HG03378 (cell line): ENCODE results near the gene HMGB4.

ENCODE experiments used
- ATAC-seq: cut with Tn5 transposase; IDR thresholded peaks from one replicate; pipeline ENCODE4 v1.9.1; 2021; ENCODE audit warnings: mild to moderate bottlenecking, moderate library complexity; ENCODE audit not compliant: unreplicated experiment

The HMGB4 gene

DNA sequence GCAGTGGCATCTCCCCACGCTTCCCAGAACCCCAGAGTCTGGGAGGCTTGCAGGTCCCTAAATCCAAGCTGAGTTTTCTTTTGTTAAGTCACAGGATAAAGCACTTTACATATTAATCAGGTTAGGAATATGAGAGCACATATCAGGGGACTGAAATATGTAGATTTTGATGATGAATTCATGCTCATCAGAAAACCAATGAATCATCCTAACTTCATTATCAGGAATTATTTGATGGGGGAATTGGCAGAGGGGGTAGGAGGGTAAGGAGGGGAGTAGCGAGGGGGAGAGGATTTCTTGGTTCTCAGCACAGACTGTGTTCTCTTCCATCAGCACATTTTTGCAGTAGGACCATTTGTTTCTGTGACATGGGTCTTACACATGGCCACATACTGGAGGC is 32.1 kb downstream of the HMGB4 start:
- ATAC-seq: no peak

DNA sequence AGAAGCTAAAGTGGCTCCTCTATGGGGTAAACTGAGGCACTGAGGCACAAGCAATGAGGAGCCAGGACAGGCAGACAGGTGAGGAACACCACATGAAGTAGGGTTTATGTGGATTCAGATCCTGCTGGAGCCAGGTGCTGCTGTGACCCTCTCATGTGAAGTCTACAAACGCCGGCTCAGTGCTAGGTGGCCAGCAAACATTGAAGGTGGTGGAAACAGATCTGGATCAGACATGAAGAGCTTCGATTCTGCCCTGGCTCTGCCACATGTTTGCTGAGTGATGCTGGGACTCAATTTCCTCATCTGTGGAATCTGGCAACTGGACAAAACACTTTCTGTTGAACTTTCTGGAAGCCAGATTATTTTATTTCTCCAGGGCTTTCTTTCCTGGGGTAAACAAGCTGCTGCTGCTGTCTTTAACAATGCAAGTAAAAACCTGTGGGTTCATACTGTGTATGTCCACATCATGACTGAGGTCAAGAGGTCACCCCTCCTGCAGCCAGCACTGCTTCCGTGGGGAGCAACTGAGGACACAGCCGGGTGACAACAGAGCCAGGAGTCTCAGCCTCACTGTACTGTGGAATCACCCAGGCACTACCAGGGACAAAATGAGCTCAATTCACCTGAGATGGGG is 33.3 kb downstream of the HMGB4 start:
- ATAC-seq: no peak

DNA sequence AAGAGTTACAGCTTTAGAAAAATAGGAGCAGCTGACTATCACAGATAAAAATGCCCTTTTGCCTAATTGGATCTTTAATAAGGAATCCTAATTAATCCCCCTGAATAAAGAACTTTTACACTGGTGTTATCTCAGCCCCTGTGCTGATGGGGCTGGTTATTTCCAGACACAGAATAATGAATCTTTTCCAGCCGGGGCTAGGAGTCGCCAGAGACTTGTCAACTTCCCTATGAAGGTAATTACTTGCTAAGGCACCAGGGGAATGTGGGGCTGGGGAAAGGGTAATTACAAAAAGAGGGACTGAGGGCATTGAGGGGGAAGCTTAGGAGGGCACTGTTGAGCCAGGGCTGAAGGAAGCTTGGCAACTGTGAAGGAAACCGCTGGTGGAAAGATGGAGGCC is 34.5 kb downstream of the HMGB4 start:
- ATAC-seq: no peak

DNA sequence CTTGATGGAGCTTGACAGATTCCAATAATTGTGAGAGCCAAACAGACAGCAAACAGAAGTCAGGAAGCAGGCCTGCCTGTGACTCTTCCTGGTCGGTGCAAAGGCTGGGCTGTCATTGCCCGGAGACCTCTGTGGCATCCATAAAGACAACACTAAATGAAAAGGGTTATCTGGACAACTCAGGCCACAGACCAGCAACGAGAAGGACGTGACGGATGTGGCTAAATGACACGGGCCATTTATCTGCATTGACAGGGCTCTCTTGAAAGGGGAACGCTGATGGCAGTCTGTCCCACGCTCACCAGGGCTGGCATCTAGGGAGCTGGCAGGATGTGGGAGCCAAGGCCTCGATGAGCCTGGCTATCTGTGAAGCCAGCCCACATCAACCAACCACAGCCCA is 35.0 kb downstream of the HMGB4 start:
- ATAC-seq: no peak

DNA sequence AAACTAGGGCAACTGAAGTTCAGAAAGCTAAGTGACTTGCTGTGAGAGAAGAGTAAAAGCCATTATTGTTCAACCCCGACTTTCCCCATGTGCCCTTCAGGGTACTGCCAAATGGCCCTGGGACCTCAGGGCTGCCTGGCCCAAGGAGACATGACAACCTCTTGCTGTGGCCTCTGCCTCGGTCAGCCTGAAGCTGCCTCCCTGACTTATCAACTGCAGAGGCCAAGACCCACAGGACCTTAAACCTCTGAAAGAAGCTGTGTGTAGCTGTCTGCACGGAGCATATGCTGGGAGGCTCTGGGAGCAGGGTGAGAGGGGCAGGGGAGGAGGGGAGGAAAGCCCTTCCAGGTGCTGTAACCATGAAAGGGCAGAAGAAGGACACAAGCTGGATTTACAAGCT is 35.9 kb downstream of the HMGB4 start:
- no peak for ATAC-seq

DNA sequence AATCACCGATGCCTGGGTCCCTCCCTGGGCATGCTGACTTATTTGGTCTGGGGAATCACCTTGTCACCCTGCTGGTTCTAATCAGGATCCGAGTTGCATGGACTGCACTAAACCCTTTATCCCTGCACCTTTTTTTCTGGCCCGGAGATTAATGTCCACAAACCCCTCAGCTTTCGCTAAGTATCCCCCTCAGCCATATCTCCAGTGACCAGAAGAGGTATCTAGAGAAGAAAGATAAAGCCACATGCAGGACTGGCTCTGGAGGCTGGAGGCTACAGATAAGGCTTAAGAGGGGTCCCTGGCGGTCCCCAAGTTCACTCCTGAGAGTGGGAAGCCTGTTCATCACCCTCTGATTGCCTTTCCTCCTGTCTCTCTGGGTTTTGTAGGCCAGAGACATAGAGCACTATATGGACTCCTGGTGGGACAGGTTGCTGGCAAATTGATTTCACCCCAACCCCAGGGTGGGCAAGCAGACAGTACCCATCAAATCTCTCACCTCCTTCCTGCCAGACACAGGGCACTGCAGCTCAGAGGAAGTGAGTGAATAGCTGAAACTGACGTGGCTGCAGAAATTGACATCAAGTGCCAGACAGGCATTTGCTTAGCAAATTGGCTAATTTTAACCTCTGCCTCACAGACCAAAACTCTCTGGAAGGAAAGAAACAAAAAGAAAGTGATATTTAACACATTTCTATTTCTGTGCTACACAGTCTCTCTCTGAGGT is 38.8 kb downstream of the HMGB4 start:
- peak; percentile 73 for ATAC-seq

DNA sequence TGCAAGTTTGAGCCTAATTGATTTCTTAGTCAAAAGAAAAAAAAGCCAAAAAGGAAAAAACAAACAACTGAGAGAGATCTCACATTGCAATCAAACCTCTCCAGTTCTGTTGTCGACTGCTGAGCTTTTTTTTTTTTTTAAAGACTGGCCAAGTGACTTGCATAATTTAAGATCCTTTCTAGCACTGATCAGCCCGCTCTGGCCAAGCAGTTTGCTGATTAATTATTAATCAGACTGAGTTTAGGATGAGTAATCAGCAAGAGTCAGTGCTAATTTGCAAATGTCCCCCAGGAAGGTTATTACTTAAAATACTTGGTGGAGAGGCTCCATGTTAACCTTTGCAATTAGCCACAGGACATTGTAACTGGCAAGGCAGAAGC is 39.3 kb downstream of the HMGB4 start:
- peak; percentile 74 for ATAC-seq

DNA sequence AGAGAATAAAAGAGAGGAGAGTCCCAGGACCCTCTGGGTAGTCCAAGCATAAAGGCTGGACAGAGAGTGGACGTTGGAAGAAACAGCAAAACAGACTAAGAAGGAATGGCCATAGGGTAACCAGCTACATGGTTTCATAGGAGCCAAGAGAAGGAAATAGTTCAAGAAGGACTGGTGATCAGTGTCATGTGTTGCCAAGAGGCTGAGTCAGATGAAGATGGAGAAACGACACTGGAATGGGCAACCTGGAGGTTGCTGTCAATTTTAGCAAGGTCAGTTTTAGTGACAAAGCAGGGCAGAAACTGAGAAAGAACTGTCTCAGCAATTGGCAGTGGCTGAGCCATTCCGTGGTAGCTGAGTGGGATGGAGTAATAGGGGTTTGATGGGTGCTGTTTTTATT is 41.4 kb downstream of the HMGB4 start:
- ATAC-seq: no peak

DNA sequence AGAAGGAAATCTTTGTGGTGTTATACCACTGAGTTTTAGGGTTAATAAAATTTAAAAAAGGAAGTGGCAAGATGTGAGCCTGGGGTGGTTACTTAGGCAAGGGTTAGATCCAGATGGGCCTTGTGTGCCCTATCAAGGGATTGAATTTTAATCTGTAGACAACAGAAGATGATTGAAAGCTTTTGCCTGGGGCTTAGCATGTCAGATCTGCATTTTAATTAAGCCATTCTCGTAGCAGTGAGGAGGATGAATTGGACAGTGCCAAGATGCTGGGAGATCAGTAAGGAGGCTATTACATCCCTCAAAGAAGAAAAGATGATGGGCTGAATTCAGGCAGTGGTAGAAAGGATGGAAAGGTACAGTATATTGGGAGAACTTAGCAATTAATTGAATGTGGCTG is 42.3 kb downstream of the HMGB4 start:
- ATAC-seq: no peak

DNA sequence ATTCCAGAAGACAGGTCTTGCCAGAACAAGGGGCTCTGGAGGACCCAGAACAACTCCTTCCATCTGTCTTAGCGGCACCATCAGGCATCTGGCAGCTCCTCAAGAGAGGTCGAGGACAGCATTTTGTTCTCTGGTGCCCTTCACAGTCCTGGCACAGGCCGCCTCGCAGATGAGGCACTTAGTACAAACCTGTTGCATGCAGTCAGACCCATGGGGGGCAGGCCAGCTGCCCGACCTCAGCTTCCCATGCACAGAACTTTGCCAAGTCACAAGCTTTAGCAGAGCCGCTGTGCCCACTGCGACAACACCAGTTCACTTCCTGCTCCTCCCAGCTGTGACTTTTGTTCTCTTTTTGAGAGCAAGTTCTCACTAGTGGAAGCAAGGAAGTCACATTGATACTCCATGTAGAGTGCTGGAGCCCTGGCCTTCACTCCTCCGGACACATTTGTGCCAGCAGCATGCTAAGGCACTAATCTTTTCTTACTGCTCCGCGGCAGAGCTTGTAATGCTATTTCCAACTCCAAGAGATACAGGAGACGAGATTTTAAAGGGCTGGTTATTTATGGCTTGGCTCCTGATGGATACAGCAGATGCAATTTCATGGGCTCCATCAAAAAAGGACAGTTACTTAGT is 44.6 kb downstream of the HMGB4 start:
- no peak for ATAC-seq
